ENCODE measurements around the gene WDFY1.
"Not testable (repeated sequence)": the region's sequence is repeated elsewhere in the genome, so short reads cannot be mapped to it uniquely, and the experiment has no call there.

Gene WDFY1

DNA sequence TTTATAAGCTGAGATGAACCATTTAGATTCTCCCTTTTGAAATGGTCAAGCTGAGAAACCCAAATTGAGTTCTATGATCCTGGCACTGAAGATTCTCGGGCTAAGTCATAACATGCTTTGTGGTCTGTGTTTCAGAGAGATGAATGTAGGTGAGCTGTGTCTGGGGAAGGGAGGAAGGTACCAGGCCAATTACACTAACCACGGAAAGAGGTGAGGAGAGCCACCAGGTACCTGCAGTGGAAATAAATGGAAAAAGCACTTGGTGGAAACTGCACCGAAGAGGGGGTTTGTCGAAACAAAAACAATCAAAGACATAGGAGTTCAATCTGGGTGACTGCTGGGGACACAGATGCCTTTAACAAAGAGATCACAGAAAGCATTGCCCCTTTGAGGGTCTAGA is 11.2 kb upstream of the WDFY1 start:
- DNase-seq = no peak

DNA sequence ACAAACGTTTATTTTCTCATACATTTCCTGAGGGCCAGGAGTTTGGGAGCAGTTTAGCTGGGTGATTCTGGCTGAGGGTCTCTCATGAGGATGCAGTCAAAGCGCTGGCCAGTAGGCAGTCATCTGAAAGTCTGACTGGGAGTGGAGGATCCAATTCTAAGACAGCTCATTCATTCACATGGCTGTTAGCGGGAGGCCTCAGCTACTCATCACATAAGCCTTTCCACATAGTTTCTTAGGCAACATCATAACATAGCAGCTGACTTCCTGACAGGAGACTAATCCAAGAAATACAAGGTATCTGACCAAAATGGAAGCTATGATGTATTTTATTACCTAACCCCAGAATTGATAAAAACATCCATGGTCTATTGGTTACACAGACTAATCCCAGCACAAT is 9.3 kb upstream of the WDFY1 start:
- DNase-seq = no peak

DNA sequence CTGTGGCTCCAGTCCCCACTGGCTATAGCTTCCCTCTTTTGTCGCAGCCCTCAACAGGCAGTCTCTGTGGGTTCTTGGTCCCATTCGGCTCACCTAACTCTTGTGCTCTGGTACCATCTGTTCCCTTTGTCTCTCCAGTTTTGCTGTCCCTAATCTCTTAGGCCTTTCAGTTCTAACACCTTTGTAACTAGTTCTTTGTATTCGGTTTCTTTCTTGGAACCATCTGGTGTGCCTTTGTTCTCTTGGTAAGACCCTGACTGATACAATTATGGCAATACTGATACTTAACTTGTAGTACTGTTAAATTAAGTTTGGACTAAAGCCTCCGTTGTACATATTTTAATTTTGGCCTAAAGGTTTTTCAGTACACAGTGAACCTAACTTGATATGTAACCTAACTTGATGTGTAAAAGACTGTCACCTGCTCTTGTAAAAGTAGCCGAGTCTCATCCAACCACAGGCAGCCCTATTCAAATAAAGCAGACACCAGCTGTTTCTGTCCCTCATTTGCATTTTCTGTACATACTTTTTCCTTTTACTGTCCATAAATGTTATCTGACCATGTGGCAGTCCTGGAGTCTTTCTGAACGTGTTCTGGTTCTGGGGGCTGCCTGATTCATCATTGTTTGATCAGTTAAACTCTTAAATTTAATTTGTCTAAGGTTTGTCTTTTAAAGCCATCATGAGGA is 7.3 kb upstream of the WDFY1 start:
- DNase-seq = no peak

DNA sequence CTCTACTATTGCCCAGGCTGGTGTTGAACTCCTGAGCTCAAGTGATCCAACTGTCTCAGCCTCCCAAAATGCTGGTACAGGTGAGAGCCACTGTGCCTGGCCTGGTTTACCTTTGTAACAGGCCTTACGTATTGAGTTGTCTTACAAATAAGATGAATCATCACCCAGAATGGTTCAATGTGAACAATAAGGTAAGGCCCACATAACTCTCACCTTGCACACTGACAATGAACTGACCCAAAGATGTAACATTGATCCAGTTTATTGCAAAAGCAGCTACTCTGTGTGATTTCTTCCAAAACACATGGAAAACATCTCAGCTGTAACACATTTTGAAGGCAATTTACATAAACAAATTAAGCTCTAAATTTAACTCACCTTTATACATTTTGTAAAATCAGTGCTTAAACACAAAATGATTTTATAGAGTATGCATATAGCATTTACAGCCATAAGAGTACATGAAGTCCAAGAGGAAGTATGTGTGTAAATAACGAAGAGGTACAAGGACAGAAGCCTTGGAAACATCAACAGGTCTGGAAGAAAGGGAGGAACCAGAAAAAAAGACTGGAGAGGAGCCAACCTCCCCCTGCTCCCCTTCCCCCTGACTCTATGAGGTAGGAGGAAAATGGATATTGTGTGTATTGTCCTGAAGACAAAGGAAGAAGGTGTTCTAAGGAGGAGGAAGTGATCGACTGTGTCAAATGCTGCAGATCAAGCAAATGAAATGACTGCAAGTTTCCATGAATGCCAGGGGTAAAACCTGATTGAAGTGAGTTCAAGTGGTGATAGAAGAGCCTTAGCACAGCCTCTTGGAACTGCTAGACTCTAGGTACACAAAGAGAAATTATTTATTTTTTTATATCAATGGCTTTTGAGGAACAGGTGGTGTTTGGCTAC is 5.6 kb upstream of the WDFY1 start:
- DNase-seq = no peak

DNA sequence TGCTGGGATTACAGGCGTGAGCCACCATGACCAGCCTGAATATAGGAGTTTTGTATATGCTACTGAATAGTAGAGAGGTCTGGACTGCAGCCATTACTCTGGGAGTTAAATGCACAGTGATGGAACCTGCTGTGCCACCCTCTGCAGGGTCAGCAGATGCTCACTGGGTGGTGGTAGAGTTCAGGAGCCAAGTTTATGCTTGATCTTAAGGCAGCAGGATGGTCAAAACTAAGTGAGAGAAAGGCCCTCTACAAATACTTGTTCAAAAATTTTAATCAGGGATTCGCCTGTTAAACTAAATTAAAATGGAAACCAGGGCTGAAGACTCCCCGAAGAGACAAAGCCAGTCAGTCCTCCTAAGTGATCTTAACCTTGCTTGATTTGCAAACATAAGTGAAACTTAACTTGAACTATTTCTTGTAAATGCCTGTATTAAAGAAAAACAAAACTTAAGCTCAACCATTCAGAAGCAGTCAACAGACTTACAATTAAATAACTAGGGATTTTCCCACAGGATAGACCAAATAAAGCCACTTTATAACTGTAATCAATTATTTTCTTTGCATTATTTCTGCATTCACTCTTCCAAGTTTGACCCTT is 4.2 kb upstream of the WDFY1 start:
- no peak for DNase-seq

DNA sequence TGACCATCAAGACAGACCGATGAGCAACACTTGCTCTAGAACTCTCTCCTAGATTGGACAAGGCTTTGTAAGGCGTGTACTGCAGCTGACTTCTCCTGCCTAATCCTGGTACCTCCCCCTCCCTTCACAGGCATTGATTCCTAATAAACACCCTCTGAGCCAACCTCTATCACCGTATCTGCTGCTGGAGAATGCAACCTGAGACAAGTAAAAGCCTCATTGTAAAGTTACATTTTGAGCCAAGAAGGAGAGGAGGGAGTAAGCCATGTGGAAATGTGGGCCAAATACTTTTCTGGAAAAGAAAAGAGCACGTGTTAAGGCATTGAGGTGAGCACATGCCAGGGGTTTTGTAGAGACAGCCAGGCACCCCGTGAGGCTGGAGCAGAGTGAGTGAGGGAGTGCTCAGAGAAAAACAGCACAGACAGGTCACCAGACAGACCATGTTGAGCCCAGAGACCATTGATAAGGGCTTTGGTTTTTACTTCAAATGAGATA is 2.6 kb upstream of the WDFY1 start:
- DNase-seq = no peak

DNA sequence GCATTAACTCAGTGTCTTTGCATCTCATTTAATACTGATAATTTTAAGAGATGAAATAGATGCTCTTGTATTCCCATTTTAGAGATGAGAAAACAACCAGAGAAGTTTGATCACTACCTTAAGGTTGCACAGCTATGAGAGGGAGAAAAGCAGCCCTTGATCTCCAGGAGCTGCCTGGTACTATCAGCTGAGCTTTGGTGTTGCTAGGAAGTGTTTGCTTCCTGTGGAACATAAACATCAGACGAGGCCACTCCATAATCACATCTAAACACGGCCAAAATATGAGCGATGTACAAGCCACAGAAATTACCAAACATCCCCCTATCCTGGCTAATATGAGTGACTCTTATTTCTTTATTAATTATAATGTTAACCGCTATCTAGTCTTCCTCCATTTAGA is 620 bp upstream of the WDFY1 start:
- DNase-seq = no peak

DNA sequence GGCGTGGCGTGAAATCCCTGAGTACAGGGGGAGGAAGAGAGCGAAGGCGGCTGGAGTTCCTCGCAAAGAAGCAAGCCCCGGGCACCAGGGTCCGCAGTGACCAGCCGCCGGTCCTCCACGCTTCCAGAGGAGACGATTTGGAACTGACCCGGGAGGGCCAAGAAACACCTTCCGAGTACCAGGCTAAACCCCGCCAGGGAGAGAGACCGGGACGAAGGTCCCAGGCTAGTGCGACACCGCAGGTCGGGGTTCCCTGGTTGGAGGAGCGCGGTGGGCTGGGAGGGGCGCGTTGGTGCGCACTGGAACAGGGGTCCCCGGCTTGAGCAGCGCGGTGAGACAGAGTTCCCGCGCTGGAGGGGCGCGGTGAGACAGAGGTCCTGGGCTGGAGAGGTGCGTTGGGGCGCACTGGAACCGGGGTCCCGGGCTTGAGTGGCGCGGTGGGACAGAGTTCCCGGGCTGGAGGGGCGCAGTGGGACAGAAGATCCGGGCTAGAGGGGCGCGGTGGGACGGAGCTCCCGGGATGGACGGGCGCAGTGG is 901 bp downstream of the WDFY1 start:
- peak; percentile 48 for DNase-seq

DNA sequence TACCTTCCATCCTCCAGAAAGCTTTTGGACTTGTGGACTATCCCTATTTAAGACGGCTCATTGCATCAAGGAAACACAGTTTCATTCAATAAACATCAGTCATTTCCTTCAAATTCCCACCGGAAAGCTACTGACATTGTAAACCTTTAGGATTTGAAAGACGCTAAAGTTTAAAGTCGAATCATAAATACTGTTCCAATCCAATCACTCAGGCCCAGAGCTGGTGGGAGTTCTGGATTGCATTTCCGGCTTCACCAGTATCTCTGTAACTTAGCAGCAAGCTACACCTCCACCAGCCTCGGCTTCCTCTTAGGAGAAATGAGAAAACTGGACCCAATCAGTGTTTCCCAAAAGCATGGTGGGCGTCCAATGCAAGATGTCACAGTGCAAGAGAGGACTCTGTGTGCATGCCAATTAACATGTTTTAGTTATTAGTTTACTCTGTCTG is 1.6 kb downstream of the WDFY1 start:
- no peak for DNase-seq

DNA sequence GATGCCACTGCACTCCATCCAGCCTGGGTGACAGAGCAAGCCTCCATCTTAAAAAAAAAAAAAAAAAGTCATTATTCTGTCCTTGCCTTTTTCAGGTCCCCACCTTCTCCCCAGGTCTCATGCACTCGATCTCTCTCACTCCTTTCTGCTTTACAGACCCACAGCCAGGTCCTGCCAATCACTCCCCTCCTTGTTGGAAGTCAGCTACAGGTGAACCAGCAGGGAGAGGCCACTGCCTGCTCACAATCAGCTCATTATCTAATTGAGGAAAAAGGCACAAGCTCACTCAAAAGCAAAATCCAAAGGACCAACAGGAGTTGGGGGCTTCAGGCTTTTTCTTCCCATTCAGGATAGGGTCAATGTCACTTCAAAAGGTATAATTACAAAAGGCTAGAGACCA is 2.0 kb downstream of the WDFY1 start:
- no peak for DNase-seq

DNA sequence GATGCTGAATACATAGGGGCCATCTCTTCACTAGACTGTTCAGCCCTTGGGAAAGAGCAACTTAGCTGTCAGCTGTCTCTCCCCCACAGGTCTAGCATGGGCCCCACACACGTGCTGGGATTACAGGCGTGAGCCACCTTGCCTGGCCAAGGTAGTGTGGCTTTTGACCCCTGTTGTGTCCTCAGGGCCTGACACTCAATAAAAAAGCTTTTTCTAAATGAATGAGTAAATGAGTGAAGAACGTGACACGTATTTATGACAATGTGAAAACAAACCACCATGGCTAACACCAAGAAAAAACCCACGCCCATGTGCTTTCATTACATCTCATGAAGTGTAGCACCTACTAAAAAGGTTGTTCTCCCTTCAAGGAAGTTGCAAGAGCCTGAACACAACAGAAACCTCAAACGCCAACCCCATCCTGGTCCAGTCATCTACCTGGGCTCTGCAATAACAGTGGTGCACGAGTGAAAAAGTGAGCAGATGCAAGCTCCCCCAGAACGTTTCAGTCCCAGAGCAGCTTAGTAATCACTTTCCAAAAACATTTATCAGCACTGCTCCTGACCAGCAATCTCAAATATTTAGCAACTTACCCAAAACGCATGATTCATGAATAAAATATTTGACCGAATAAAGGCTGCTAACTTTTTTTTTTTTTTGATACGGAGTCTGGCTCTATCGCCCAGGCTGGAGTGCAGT is 3.4 kb downstream of the WDFY1 start:
- peak; percentile 50 for DNase-seq

DNA sequence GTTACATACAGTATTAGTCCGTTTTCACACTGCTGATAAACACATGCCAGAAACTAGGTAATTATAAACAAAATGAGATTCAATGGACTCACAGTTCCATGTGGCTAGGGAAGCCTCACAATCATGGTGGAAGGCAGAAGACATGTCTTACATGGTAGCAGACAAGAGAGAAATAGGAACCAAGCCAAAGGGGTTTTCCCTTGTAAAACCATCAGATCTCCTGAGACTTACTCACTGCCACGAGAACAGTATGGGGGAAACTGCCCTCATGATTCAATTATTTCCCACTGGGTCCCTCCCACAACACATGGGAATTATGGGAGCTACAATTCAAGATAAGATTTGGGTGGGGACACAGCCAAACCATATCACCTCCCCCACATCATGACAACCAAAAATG is 5.7 kb downstream of the WDFY1 start:
- not testable (repeated sequence) for DNase-seq

DNA sequence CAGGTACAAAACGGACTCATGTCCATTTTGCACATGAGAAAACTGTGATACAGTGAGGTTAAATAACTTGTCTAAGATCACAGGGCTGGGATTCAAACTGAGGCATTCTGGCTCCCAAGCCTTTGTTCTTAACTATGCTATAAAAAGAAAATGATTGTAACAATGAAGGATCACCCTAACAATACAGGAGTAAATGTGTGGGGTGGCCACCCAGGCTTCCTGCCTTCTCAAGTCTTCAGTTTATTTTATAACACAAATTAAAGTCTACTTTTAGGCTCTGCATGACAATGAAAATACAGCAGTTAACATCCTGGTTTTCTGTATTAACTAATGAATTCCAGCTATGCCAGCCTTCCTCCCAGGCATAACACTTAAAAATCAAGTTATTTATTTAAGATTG is 7.6 kb downstream of the WDFY1 start:
- no peak for DNase-seq

DNA sequence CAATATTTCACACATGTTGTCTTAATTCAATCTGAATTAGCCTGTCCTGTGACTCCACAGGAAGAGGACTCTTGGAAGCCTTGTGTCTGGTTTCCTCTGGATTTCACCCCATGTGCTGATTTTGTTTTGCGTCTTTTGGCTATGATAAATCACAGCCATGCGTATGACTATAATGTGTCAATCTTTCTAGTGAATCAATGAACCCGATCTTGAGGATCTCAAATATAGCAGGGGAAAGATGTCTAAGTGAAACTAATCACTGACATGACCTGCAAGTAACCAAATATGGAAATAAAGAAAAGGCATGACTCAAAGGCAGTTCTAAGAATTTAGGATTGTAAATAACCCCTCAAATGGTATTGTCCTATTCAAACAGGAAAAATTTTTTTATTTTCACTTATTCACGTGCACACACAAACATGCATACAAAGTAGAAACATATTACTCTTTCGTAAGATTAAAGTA is 8.2 kb downstream of the WDFY1 start:
- DNase-seq = no peak

DNA sequence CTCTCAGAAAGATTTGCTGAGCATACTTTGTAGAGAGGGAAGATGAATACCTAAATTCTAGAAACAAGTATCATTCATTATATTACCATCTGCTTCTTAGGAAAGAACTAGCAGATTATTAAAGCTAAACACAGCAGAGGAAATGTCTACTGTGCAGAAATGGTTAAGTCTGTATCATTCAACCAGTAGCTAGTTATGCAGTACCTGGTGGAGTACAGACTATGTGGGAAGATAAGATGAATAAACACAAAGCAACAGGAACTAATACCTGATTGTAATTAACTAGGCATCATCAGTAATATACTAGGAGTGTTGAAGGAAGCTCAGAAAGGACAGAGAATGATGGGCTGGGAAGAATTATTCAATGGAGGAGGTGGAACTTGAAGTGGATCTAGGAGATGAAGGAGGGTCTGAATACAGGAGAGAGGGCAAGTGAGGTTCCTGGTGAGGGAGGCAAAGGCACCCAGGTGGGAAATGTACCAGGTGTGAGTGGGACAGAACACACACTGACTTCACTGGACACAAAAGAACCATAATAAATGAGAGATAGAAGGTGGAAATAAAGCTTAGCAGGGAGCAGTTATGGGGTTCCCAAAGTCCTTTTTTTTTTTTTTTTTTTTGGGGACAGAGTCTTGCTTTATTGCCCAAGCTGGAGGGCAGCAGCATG is 9.5 kb downstream of the WDFY1 start:
- no peak for DNase-seq

DNA sequence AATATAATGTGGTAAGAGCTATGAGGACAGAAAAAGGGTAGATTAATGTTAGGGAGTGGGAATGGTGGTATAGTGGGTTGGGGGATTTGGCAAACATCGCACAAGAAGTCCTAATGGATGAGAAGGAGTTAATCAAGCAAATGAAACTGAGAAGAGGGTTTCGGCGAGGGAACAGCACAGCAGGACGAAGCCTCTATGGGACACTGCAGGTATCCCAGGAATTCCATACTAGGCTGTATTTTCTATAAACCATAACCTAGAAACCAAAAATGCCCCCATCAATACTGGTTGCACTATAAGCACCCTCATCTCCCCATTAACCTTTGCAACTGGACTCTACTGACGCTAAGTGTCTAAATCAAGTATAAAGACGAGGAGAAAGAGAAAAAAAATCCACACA is 10.3 kb downstream of the WDFY1 start:
- no peak for DNase-seq

DNA sequence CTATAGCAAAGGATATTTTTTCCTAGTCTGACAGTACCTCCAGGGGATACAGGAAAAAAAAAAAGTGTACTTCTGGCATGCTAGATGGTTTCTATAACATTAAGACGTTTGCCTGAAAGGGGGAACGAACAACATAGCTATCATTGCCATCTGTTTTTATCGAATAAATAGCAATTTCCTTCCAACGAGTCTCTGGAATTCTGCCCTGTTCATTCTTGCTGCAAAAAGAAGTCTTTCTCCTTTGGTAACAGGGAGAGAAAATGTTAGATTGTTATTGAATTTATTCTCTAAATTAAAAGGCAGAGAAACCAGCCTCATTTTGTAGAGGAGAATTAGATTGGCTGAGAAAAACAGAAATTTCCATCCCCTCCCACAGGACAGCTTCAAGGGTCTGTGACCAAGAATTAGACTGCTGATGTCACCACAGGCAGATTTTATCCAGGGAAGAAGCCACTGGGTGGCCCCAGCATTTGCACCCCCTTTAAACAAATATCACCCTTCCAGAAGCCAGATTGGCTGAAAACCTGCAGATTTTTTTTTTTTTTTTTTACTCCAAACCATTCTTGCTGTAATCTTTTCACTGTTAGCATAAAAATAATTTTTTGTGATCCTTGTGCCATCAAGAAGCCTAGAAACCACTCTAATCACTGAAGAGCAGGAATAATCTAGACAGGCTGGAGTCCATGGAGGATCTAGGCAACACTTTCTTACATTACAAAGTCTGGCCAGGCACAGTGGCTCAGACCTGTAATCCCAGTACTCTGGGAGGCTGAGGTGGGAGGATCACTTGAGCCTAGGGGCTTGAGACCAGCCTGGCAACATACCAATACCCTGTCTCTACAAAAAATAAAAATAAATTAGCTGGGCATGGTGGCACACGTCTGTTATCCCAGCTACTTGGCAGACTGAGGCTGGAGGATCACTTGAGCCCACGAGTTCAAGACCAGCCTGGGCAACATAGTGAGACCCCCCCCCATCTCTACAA is 12.0 kb downstream of the WDFY1 start:
- DNase-seq = no peak

DNA sequence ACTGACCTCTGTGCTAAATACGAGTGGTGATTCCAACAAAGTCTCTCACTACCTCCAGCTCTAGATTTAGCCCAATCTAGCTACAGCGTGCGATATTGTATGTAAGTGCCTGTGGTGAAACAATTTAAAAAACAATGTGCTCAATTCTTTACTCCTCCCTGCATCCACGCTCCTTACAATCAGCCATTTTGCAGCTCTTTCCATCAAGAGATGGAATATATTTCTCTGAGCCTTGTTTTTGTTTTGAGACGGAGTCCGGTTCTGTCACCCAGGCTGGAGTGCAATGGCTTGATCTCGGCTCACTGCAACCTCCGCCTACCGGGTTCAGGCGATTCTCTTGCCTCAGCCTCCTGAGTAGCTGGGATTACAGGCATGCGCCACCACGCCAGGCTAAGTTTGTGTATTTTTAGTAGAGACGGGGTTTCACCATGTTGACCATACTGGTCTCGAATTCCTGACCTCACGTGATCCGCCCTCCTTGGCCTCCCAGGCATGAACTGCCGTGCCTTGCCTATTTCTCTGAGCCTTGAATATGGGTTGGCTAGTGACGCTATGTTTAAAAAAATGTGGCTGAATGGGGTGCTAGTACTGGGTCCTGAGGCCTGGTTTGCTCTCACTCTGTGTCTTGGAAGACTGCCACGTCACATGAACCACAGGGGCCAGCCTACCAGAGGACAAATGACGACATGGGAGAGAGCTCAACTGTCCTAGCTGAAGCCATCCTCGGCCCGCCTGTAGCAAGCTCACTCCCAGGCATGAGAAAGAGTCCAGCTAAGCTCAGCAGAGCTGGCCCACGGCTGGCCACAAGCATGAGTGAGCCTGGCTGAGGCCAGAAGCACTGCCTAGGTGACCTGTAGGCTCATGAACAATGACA is 14.8 kb downstream of the WDFY1 start:
- peak; percentile 10 for DNase-seq

DNA sequence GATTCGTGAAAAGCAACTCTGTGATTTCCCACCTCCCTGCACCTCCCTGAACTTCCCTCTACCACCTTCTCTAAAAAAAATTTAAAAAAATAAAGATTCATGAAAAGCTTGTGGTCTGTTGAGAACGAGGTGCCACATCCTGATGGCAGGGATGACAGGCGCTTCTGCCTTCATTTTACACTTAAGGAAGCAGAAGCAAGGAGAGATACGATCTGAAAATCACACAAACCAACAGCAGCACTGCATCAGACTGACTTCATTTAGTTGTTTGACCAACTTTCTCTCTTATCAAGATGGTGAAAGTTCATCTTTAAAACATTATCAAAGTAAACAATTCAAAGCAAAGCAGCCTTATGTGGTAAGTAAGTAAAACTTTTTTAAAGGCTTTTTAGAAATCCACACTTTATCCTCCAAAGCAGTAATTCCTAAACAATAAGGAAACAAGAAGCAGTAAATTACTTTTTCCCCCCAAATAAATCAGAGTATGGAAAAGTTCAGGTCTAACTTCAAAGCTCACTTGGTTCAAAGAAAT is 15.5 kb downstream of the WDFY1 start:
- peak; percentile 37 for DNase-seq
